Tibial nerve (tissue), 4 donors: ENCODE measurements around the gene WSCD2. TPM values are rescaled to one million over a fixed set of nuclear protein-coding genes. Genes with fewer than 3 reads are reported as not detected.

Experiments used
- DNase-seq, 2 donors: peaks; one replicate each; pipeline ENCODE4 v3.0.0-alpha.2; 2019; ENCODE audit warnings: low spot score in 2 of 2
- H3K27ac ChIP-seq, 4 donors: fragments of 200-600 bp; sonication (generic) in 3 of 4; one replicate each; pipeline ENCODE4 v1.5.1; 2017 to 2019; ENCODE audit warnings: mild to moderate bottlenecking in 1 of 4
- H3K27me3 ChIP-seq, 2 donors: fragments of 200-600 bp; sonication (generic) in 1 of 2; one replicate each; pipeline versions ENCODE4 v1.5.1 to v1.6.0; 2017 to 2019
- H3K36me3 ChIP-seq, 3 donors: fragments of 200-600 bp; sonication (generic); one replicate each; pipeline ENCODE4 v1.5.1; 2018 to 2019
- H3K4me1 ChIP-seq, 4 donors: fragments of 200-600 bp; sonication (generic) in 3 of 4; one replicate each; pipeline ENCODE4 v1.5.1; 2017 to 2019
- H3K4me3 ChIP-seq, 4 donors: fragments of 200-600 bp; sonication (generic) in 3 of 4; one replicate each; pipeline ENCODE4 v1.5.1; 2017 to 2019; ENCODE audit warnings: mild to moderate bottlenecking in 1 of 4, moderate library complexity in 1 of 4
- H3K9me3 ChIP-seq, 4 donors: fragments of 200-600 bp; sonication (generic) in 3 of 4; one replicate each; pipeline ENCODE4 v1.5.1; 2017 to 2019
- CTCF ChIP-seq, 5 experiments: fragments of 200-600 bp in 3 of 5; fragments of 450-650 bp in 2 of 5; sonication (generic) in 3 of 5; IDR thresholded peaks; one replicate each; pipeline ENCODE4 v1.5.1; 2016 to 2019; ENCODE audit warnings: antibody characterized with exemption in 5 of 5, mild to moderate bottlenecking in 3 of 5, moderate library complexity in 2 of 5
- EP300 ChIP-seq, 2 donors: sonication (generic); formaldehyde crosslinking; IDR thresholded peaks; one replicate each; pipeline ENCODE4 v1.6.1; 2017; ENCODE audit warnings: antibody characterized with exemption in 2 of 2, mild to moderate bottlenecking in 1 of 2
- POLR2A ChIP-seq, 2 donors: fragments of 450-650 bp; IDR thresholded peaks; one replicate each; pipeline ENCODE4 v1.6.1; 2017; ENCODE audit warnings: antibody characterized with exemption in 2 of 2, mild to moderate bottlenecking in 2 of 2, moderate library complexity in 2 of 2
- WGBS, 2 donors: methylation state at CpG; one replicate each; pipeline ENCODE4 v1.1.5; 2018; 5-methylcytosine and 5-hydroxymethylcytosine counted together
- total RNA-seq, 4 donors: library from RNA; depleted of rRNA; stranded (reverse); fragments of >200 nt; gene quantifications; one replicate each; pipeline ENCODE4 v1.1.0, GENCODE V29; 2016

Gene WSCD2
- total RNA-seq, 4 donors from 2014 or later: 4.2 to 38.9 (median 20.8) TPM

GRCh38 chr12:108234158-108234557 lies 105.1 kb downstream of the WSCD2 start:
- peak in 4 of 5 experiments; percentile 11 to 25 (median 20) for TF ChIP-seq CTCF (IDR thresholded peaks at IDR 0.05)
- TF ChIP-seq EP300 (IDR thresholded peaks at IDR 0.05): no peak
- peaks cover 0 to 6% (median 0%) of the 10 kb centered on the region in 4 donors for H3K9me3 ChIP-seq
- H3K36me3 ChIP-seq: no peaks in the 10 kb centered on the region
- no peaks in the 10 kb centered on the region for H3K27me3 ChIP-seq
- no peaks in the 10 kb centered on the region for H3K4me1 ChIP-seq
- no peak overlapping the region for H3K4me3 ChIP-seq
- H3K27ac ChIP-seq: no peak overlapping the region
- DNase-seq: peak in 1 of 2 donors; percentile 34
- WGBS, 2 donors: 74 to 77% methylated on average over 6 of the region's 6 CpGs

GRCh38 chr12:108235197-108235984 lies 106.3 kb downstream of the WSCD2 start:
- 31 to 40% methylated on average over 5 of the region's 5 CpGs for WGBS, 2 donors

GRCh38 chr12:108235985-108236263 lies 106.8 kb downstream of the WSCD2 start:
- Histone ChIP-seq H3K4me1 (no peaks in the 10 kb centered on the region), H3K27ac (no peak overlapping the region), H3K27me3 (no peaks in the 10 kb centered on the region), H3K36me3 (no peaks in the 10 kb centered on the region), H3K4me3 (no peak overlapping the region), H3K9me3 (peaks cover 0 to 6% (median 0%) of the 10 kb centered on the region in 4 donors)
- no peak for DNase-seq
- no peak for TF ChIP-seq POLR2A (IDR thresholded peaks at IDR 0.05)
- TF ChIP-seq CTCF (IDR thresholded peaks at IDR 0.05): no peak
- TF ChIP-seq EP300 (IDR thresholded peaks at IDR 0.05): no peak
- WGBS, 2 donors: 33% methylated on average over 3 of the region's 3 CpGs

More at GRCh38 chr12:108235197-108235984, 106.3 kb downstream of the WSCD2 start:
- no peaks in the 10 kb centered on the region for H3K4me1 ChIP-seq
- H3K9me3 ChIP-seq: peaks cover 0 to 6% (median 0%) of the 10 kb centered on the region in 4 donors
- no peaks in the 10 kb centered on the region for H3K27me3 ChIP-seq
- TF ChIP-seq EP300 (IDR thresholded peaks at IDR 0.05) (no peak), POLR2A (IDR thresholded peaks at IDR 0.05) (no peak), CTCF (IDR thresholded peaks at IDR 0.05) (no peak)
- no peaks in the 10 kb centered on the region for H3K36me3 ChIP-seq
- no peak for DNase-seq
- H3K4me3 ChIP-seq: no peak overlapping the region
- H3K27ac ChIP-seq: no peak overlapping the region

GRCh38 chr12:108236366-108236765 lies 107.3 kb downstream of the WSCD2 start:
- Histone ChIP-seq H3K36me3 (no peaks in the 10 kb centered on the region), H3K9me3 (peaks cover 0 to 6% (median 0%) of the 10 kb centered on the region in 4 donors), H3K4me1 (no peaks in the 10 kb centered on the region), H3K27ac (no peak overlapping the region), H3K27me3 (no peaks in the 10 kb centered on the region), H3K4me3 (no peak overlapping the region)
- TF ChIP-seq CTCF (IDR thresholded peaks at IDR 0.05) (no peak), POLR2A (IDR thresholded peaks at IDR 0.05) (no peak), EP300 (IDR thresholded peaks at IDR 0.05) (no peak)
- 77 to 89% methylated on average over 1 of the region's 1 CpG for WGBS, 2 donors
- no peak for DNase-seq

- H3K4me3 ChIP-seq: no peak overlapping the region
- no peak overlapping the region for H3K27ac ChIP-seq
- H3K9me3 ChIP-seq: peaks cover 0 to 6% (median 0%) of the 10 kb centered on the region in 4 donors
- 85 to 88% methylated on average over 3 of the region's 3 CpGs for WGBS, 2 donors
- no peak for DNase-seq
- TF ChIP-seq POLR2A (IDR thresholded peaks at IDR 0.05) (no peak), EP300 (IDR thresholded peaks at IDR 0.05) (no peak), CTCF (IDR thresholded peaks at IDR 0.05) (no peak)
- no peaks in the 10 kb centered on the region for H3K4me1 ChIP-seq
- no peaks in the 10 kb centered on the region for H3K27me3 ChIP-seq
- no peaks in the 10 kb centered on the region for H3K36me3 ChIP-seq
Observed at GRCh38 chr12:108237272-108237671, 108.2 kb downstream of the WSCD2 start.
